ENCODE results near the gene TAS2R39.

DNA sequence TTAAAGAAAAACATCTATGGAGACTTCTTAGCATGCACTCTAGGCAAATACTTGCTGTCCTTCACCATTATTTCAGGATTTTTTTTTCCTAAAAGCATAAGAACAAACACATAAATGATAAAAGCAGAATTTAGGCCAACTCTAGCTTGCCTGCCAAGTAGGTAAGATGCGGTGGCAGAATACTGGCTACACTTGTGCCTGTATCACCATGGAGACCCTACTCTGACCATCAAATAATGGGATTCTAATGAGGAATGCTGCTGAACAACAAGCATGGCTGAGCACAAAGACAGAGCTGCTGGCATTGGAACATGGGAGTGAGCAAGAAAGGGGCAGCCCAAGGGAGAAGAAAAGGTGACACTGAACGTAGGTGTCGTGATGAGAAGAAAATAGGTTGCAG is 20.2 kb downstream of the TAS2R39 start:
- TF ChIP-seq, protein P1, sequence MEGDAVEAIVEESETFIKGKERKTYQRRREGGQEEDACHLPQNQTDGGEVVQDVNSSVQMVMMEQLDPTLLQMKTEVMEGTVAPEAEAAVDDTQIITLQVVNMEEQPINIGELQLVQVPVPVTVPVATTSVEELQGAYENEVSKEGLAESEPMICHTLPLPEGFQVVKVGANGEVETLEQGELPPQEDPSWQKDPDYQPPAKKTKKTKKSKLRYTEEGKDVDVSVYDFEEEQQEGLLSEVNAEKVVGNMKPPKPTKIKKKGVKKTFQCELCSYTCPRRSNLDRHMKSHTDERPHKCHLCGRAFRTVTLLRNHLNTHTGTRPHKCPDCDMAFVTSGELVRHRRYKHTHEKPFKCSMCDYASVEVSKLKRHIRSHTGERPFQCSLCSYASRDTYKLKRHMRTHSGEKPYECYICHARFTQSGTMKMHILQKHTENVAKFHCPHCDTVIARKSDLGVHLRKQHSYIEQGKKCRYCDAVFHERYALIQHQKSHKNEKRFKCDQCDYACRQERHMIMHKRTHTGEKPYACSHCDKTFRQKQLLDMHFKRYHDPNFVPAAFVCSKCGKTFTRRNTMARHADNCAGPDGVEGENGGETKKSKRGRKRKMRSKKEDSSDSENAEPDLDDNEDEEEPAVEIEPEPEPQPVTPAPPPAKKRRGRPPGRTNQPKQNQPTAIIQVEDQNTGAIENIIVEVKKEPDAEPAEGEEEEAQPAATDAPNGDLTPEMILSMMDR (IDR thresholded peaks at IDR 0.05): no peak
- TF ChIP-seq POLR2AphosphoS5 (IDR thresholded peaks at IDR 0.05): no peak
